Measurements from ENCODE around the gene POLG. TPM values are rescaled to one million over a fixed set of nuclear protein-coding genes. Genes with fewer than 3 reads are reported as not detected.
A peak's percentile ranks its signal among the peaks of the same experiment; 100 is the strongest.

POLG gene
- total RNA-seq, 2 experiments from 2014 or later, result 139 to 140 TPM

GRCh38 chr15:89365462-89366065, 30.9 kb upstream of the POLG start:
- Mint-ChIP-seq H3K9me3 (no peaks in the 10 kb centered on the region), H3K27ac (no peak overlapping the region), H3K27me3 (peaks cover 83% of the 10 kb centered on the region), H3K4me1 (ENCODE audit: low read depth) (peaks cover 22% of the 10 kb centered on the region), H3K4me3 (no peak overlapping the region), H3K36me3 (ENCODE audit: low read depth) (no peaks in the 10 kb centered on the region)
- Histone ChIP-seq H3K36me3 (ENCODE audit: insufficient read depth, low read length) (no peaks in the 10 kb centered on the region), H3K27ac (ENCODE audit: low read depth in 1 of 2, low read length in 2 of 2) (no peak overlapping the region), H3K9me3 (ENCODE audit: control insufficient read depth in 1 of 2, insufficient read depth in 1 of 2, low read length in 2 of 2) (peaks cover 0 to 68% of the 10 kb centered on the region in 2 experiments), H3K4me1 (ENCODE audit: insufficient read depth, low read length) (peaks cover 44% of the 10 kb centered on the region), H3K4me3 (ENCODE audit: low read length) (no peak overlapping the region), H3K27me3 (ENCODE audit: control insufficient read depth in 1 of 2, insufficient read depth in 2 of 2, low read length in 2 of 2) (peaks cover 85 to 99% of the 10 kb centered on the region in 2 experiments)
- no peak for TF ChIP-seq CTCF (IDR thresholded peaks at IDR 0.05)
- CTCF ChIA-PET, result no interaction called here
- DNase-seq, result no peak
- intact Hi-C loops (cut with DNase I, micrococcal nuclease), result no loop called here
- POLR2A ChIA-PET, result no interaction called here
- no peak for ATAC-seq (ENCODE audit: poor library complexity)

- ChIA-PET CTCF (no interaction called here), POLR2A (no interaction called here)
- H3K27me3 Mint-ChIP-seq, result peaks cover 83% of the 10 kb centered on the region
- Histone ChIP-seq H3K27ac (ENCODE audit: low read depth in 1 of 2, low read length in 2 of 2) (no peak overlapping the region), H3K4me3 (ENCODE audit: low read length) (no peak overlapping the region), H3K27me3 (ENCODE audit: control insufficient read depth in 1 of 2, insufficient read depth in 2 of 2, low read length in 2 of 2) (peaks cover 85 to 99% of the 10 kb centered on the region in 2 experiments), H3K36me3 (ENCODE audit: insufficient read depth, low read length) (no peaks in the 10 kb centered on the region), H3K9me3 (ENCODE audit: control insufficient read depth in 1 of 2, insufficient read depth in 1 of 2, low read length in 2 of 2) (peaks cover 0 to 68% of the 10 kb centered on the region in 2 experiments), H3K4me1 (ENCODE audit: insufficient read depth, low read length) (peaks cover 40% of the 10 kb centered on the region)
- ATAC-seq (ENCODE audit: poor library complexity), result no peak
- H3K27ac Mint-ChIP-seq, result no peak overlapping the region
- H3K36me3 Mint-ChIP-seq (ENCODE audit: low read depth), result no peaks in the 10 kb centered on the region
- no peaks in the 10 kb centered on the region for H3K9me3 Mint-ChIP-seq
- intact Hi-C loops (cut with DNase I, micrococcal nuclease), result no loop called here
- peaks cover 22% of the 10 kb centered on the region for H3K4me1 Mint-ChIP-seq (ENCODE audit: low read depth)
- DNase-seq, result no peak
- H3K4me3 Mint-ChIP-seq, result no peak overlapping the region
- no peak for TF ChIP-seq CTCF (IDR thresholded peaks at IDR 0.05)
Measured at GRCh38 chr15:89364741-89365450, 30.3 kb upstream of the POLG start.

GRCh38 chr15:89364341-89364740, 29.7 kb upstream of the POLG start:
- Mint-ChIP-seq H3K36me3 (ENCODE audit: low read depth) (no peaks in the 10 kb centered on the region), H3K27ac (no peak overlapping the region), H3K4me3 (no peak overlapping the region), H3K4me1 (ENCODE audit: low read depth) (peaks cover 18% of the 10 kb centered on the region), H3K9me3 (no peaks in the 10 kb centered on the region), H3K27me3 (peaks cover 83% of the 10 kb centered on the region)
- Histone ChIP-seq H3K4me3 (ENCODE audit: low read length) (no peak overlapping the region), H3K27ac (ENCODE audit: low read depth in 1 of 2, low read length in 2 of 2) (no peak overlapping the region), H3K4me1 (ENCODE audit: insufficient read depth, low read length) (peaks cover 42% of the 10 kb centered on the region), H3K36me3 (ENCODE audit: insufficient read depth, low read length) (no peaks in the 10 kb centered on the region), H3K27me3 (ENCODE audit: control insufficient read depth in 1 of 2, insufficient read depth in 2 of 2, low read length in 2 of 2) (peaks cover 87 to 99% of the 10 kb centered on the region in 2 experiments), H3K9me3 (ENCODE audit: control insufficient read depth in 1 of 2, insufficient read depth in 1 of 2, low read length in 2 of 2) (peaks cover 0 to 74% of the 10 kb centered on the region in 2 experiments)
- DNase-seq (peak in 1 of 14 experiments; percentile 31), ATAC-seq (ENCODE audit: poor library complexity) (no peak)
- intact Hi-C loops (cut with DNase I, micrococcal nuclease), result no loop called here
- TF ChIP-seq CTCF (IDR thresholded peaks at IDR 0.05), result no peak
- POLR2A ChIA-PET, result no interaction called here
- CTCF ChIA-PET, result no interaction called here

Data from CD4-positive, alpha-beta T cell (primary cell).